Panc1 (cell line): Measurements from ENCODE around the gene GPR157. TPM values are rescaled to one million over a fixed set of nuclear protein-coding genes. Genes with fewer than 3 reads are reported as not detected.

Experiments
- ATAC-seq: fragments of 200-7000 bp; cut with Tn5 transposase; 2 replicates; pipeline ENCODE4 v1.9.1; 2020; ENCODE audit warnings: mild to moderate bottlenecking, moderate library complexity
- BruUV-seq: library from RNA; stranded (reverse); fragments of 400-500 nt; replicated peaks from 2 replicates; lab custom pipeline; 2021; lab: Mats Ljungman, UMichigan
- CTCF ChIA-PET: fragments of 300-600 bp; sonication (Branson Sonifier 250); formaldehyde crosslinking; loops from one replicate; lab custom pipeline; 2022; ENCODE audit warnings: antibody characterized with exemption; lab: Charles Lee
- POLR2A ChIA-PET: fragments of 300-600 bp; sonication (Branson Sonifier 250); formaldehyde crosslinking; loops from one replicate; lab custom pipeline; 2022; ENCODE audit warnings: antibody characterized with exemption; lab: Charles Lee
- DNase-seq: peaks from one replicate; pipeline ENCODE4 v3.0.0-alpha.2; 2010; ENCODE audit warnings: low read depth, low spot score
- H3K27ac ChIP-seq: 2 replicates; pipeline ENCODE4 v1.5.1; 2011; ENCODE audit warnings: mild to moderate bottlenecking, low read length, inconsistent platforms
- H3K27me3 ChIP-seq: fragments of 200-500 bp; sonication (Bioruptor generic); 2 replicates; pipeline ENCODE4 v1.6.0; 2014; ENCODE audit warnings: low read length, inconsistent platforms; ENCODE audit not compliant: control insufficient read depth, insufficient read depth
- H3K36me3 ChIP-seq: fragments of 200-500 bp; sonication (Bioruptor generic); 2 replicates; pipeline ENCODE4 v1.5.1; 2014; ENCODE audit warnings: inconsistent platforms, mild to moderate bottlenecking, low read length, moderate library complexity; ENCODE audit not compliant: control insufficient read depth, insufficient read depth
- H3K4me1 ChIP-seq: 2 replicates; pipeline ENCODE4 v1.5.1; 2011; ENCODE audit warnings: inconsistent platforms, mild to moderate bottlenecking, low read length, moderate library complexity; ENCODE audit not compliant: control insufficient read depth, insufficient read depth
- H3K4me3 ChIP-seq, 2 experiments: 2 replicates each; pipeline ENCODE4 v1.5.1; 2011 to 2012; ENCODE audit warnings: low read depth in 2 of 2, low read length in 2 of 2, mild to moderate bottlenecking in 2 of 2, inconsistent platforms in 1 of 2, moderate library complexity in 1 of 2
- H3K9me3 ChIP-seq: fragments of 200-500 bp; sonication (Bioruptor generic); 2 replicates; pipeline ENCODE4 v1.5.1; 2014; ENCODE audit warnings: low read depth, mild to moderate bottlenecking, inconsistent platforms, low read length, moderate library complexity; ENCODE audit not compliant: control insufficient read depth, insufficient read depth
- POLR2AphosphoS5 ChIP-seq: IDR thresholded peaks from 2 replicates; pipeline ENCODE4 v1.6.1; 2012; ENCODE audit warnings: mild to moderate bottlenecking, low read depth, low read length, moderate library complexity
- SIN3A ChIP-seq: IDR thresholded peaks from 2 replicates; pipeline ENCODE4 v1.6.1; 2012; ENCODE audit warnings: low read depth, mild to moderate bottlenecking, low read length, moderate library complexity, borderline replicate concordance; ENCODE audit not compliant: insufficient read depth
- TCF7L2 ChIP-seq: IDR thresholded peaks from 2 replicates; pipeline ENCODE4 v1.6.1; 2011; ENCODE audit warnings: mild to moderate bottlenecking, low read depth, low read length, inconsistent platforms
- in situ Hi-C: cut with HindIII; loops from 2 replicates; pipeline ENCODE4 v1.10.0; 2016; ENCODE audit warnings: low sequenced_read_pairs, low pct_unique_long_range_greater_than_20kb
- intact Hi-C: fragments of 100-400 bp; cut with micrococcal nuclease; formaldehyde crosslinking; loops from one replicate; pipeline ENCODE4 v1.10.0; 2022; ENCODE audit not compliant: unreplicated experiment
- total RNA-seq: library from RNA; stranded (reverse); gene quantifications from one replicate; pipeline ENCODE4 v1.2.1, GENCODE V29; 2021; ENCODE audit not compliant: unreplicated experiment
- TF ChIP-seq, protein P1 (sequence below): fragments of 450-650 bp; IDR thresholded peaks from 2 replicates; pipeline ENCODE4 v1.5.1; 2017; ENCODE audit warnings: mild to moderate bottlenecking
- TF ChIP-seq, protein P2 (sequence below), 2 experiments: IDR thresholded peaks; 2 replicates each; pipeline ENCODE4 v1.6.1; 2011 to 2012; ENCODE audit warnings: low read depth in 2 of 2, control low read depth in 1 of 2, low read length in 1 of 2, mild to moderate bottlenecking in 1 of 2, moderate library complexity in 1 of 2; ENCODE audit not compliant: insufficient read depth in 1 of 2

Gene GPR157
- total RNA-seq, 1 experiment from 2014 or later: 19.8 TPM

DNA sequence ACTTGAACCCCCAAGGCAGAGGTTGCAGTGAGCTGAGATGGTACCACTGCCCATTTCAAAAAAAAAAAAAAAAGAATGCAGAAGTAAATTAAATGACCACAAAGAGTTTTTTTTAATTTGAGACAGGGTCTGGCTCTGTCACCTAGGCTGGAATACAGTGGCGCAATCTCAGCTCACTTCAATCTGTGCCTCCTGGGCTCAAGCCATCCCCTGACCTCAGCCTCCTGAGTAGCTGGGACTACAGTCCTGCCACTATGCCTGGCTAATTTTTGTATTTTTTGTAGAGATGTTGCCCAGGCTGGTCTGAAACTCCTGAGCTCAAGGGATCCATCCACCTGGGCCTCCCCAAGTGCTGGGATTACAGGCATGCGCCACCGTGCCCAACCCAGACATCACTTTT lies 20.2 kb upstream of the GPR157 start:
- Histone ChIP-seq H3K9me3 (no peaks in the 10 kb centered on the region), H3K4me1 (no peaks in the 10 kb centered on the region), H3K4me3 (no peak overlapping the region), H3K27me3 (no peaks in the 10 kb centered on the region), H3K27ac (no peak overlapping the region), H3K36me3 (no peaks in the 10 kb centered on the region)
- intact Hi-C loops: no loop called here
- ATAC-seq: no peak
- TF ChIP-seq SIN3A (no peak), POLR2AphosphoS5 (no peak), TCF7L2 (no peak)
- TF ChIP-seq, protein P1, sequence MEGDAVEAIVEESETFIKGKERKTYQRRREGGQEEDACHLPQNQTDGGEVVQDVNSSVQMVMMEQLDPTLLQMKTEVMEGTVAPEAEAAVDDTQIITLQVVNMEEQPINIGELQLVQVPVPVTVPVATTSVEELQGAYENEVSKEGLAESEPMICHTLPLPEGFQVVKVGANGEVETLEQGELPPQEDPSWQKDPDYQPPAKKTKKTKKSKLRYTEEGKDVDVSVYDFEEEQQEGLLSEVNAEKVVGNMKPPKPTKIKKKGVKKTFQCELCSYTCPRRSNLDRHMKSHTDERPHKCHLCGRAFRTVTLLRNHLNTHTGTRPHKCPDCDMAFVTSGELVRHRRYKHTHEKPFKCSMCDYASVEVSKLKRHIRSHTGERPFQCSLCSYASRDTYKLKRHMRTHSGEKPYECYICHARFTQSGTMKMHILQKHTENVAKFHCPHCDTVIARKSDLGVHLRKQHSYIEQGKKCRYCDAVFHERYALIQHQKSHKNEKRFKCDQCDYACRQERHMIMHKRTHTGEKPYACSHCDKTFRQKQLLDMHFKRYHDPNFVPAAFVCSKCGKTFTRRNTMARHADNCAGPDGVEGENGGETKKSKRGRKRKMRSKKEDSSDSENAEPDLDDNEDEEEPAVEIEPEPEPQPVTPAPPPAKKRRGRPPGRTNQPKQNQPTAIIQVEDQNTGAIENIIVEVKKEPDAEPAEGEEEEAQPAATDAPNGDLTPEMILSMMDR: no peak
- TF ChIP-seq, protein P2, sequence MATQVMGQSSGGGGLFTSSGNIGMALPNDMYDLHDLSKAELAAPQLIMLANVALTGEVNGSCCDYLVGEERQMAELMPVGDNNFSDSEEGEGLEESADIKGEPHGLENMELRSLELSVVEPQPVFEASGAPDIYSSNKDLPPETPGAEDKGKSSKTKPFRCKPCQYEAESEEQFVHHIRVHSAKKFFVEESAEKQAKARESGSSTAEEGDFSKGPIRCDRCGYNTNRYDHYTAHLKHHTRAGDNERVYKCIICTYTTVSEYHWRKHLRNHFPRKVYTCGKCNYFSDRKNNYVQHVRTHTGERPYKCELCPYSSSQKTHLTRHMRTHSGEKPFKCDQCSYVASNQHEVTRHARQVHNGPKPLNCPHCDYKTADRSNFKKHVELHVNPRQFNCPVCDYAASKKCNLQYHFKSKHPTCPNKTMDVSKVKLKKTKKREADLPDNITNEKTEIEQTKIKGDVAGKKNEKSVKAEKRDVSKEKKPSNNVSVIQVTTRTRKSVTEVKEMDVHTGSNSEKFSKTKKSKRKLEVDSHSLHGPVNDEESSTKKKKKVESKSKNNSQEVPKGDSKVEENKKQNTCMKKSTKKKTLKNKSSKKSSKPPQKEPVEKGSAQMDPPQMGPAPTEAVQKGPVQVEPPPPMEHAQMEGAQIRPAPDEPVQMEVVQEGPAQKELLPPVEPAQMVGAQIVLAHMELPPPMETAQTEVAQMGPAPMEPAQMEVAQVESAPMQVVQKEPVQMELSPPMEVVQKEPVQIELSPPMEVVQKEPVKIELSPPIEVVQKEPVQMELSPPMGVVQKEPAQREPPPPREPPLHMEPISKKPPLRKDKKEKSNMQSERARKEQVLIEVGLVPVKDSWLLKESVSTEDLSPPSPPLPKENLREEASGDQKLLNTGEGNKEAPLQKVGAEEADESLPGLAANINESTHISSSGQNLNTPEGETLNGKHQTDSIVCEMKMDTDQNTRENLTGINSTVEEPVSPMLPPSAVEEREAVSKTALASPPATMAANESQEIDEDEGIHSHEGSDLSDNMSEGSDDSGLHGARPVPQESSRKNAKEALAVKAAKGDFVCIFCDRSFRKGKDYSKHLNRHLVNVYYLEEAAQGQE (IDR thresholded peaks at IDR 0.05; ENCODE audit: insufficient read depth in 1 of 2, low read depth in 2 of 2, low read length in 1 of 2): no peak
- CTCF ChIA-PET: no interaction called here
- POLR2A ChIA-PET: interaction anchor here (0.6 kb wide), 1 partner anchor 13 kb away, joined by 4 read pairs; no protein-coding TSS in a partner anchor
- in situ Hi-C loops: no loop called here
- no peak for DNase-seq
- no TSS peak for BruUV-seq

DNA sequence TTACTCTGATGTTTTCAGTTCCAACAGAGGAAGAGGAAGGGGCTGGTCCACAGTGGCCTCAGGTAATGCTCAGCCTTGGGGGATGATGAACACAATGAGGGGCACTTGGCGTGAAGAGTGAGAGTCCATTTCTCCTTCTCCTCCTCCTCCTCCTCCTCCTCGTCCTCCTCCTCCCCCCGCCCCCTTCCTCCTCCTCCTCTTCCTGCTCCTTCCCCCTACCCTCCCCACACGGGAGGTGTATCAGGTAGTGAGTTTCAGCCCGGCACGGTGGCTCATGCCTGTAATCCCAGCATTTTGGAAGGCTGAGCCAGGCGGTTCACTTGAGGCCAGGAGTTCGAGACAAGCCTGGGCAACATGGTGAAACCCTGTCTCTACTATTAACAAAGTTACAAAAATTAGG lies 17.3 kb upstream of the GPR157 start:
- TF ChIP-seq, protein P2 (IDR thresholded peaks at IDR 0.05; ENCODE audit: insufficient read depth in 1 of 2, low read depth in 2 of 2, low read length in 1 of 2): no peak
- TF ChIP-seq SIN3A (no peak), TCF7L2 (no peak), POLR2AphosphoS5 (no peak)
- TF ChIP-seq, protein P1: no peak
- H3K27me3 ChIP-seq: no peaks in the 10 kb centered on the region
- CTCF ChIA-PET: no interaction called here
- H3K9me3 ChIP-seq: no peaks in the 10 kb centered on the region
- no peak overlapping the region for H3K27ac ChIP-seq
- intact Hi-C loops: no loop called here
- POLR2A ChIA-PET: no interaction called here
- DNase-seq (no peak), ATAC-seq (no peak)
- in situ Hi-C loops: no loop called here
- no peak overlapping the region for H3K4me3 ChIP-seq
- no TSS peak for BruUV-seq
- no peaks in the 10 kb centered on the region for H3K4me1 ChIP-seq
- no peaks in the 10 kb centered on the region for H3K36me3 ChIP-seq
